ENCODE results near the gene DNM2.
"Not testable (repeated sequence)": the region's sequence is repeated elsewhere in the genome, so short reads cannot be mapped to it uniquely, and the experiment has no call there.

Gene DNM2

GRCh38 chr19:10876459-10877240 lies 158.8 kb downstream of the DNM2 start:
- Histone ChIP-seq H3K4me1 (ENCODE audit: low read depth, poor library complexity, severe bottlenecking) (peaks cover 50% of the 10 kb centered on the region), H3K27ac (no peak overlapping the region)

DNA sequence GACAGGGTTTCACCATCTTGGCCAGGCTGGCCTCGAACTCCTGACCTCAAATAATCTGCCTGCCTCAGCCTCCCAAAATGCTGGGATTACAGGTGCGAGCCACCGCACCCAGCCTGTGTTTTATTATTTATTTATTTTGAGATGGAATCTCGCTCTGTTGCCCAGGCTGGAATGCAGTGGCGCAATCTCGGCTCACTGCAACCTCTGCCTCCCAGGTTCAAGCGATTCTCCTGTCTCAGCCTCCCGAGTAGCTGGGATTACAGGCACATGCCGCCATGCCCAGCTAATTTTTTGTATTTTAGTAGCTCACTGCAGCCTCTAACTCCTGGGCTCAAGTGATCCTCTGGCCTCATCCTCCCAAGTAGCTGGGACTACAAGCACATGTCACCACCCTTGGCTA lies 159.7 kb downstream of the DNM2 start:
- not testable (repeated sequence) for H3K27me3 ChIP-seq (ENCODE audit: insufficient read depth, low read depth); H2AFZ ChIP-seq (ENCODE audit: low read depth); H3K9ac ChIP-seq; H3K27ac ChIP-seq; H3K4me3 ChIP-seq (IDR thresholded peaks at IDR 0.05; ENCODE audit: insufficient read depth, low read depth, low read length); H4K20me1 ChIP-seq (ENCODE audit: insufficient read depth); H3K36me3 ChIP-seq (ENCODE audit: insufficient read depth)
- Histone ChIP-seq H3K4me2 (peak overlapping the region; percentile 47; the same call in 1 of the 2 replicates), H3K4me1 (ENCODE audit: low read depth, poor library complexity, severe bottlenecking) (peaks cover 50% of the 10 kb centered on the region), H3K79me2 (ENCODE audit: insufficient read depth, low read depth) (peaks cover 88% of the 10 kb centered on the region)

More at GRCh38 chr19:10876459-10877240, 158.8 kb downstream of the DNM2 start:
- no peak overlapping the region for H2AFZ ChIP-seq (ENCODE audit: low read depth)
- H3K27me3 ChIP-seq (ENCODE audit: insufficient read depth, low read depth): no peaks in the 10 kb centered on the region
- H4K20me1 ChIP-seq (ENCODE audit: insufficient read depth): no peaks in the 10 kb centered on the region
- H3K4me2 ChIP-seq: no peak overlapping the region
- no peak overlapping the region for H3K9ac ChIP-seq
- no peak overlapping the region for H3K4me3 ChIP-seq (IDR thresholded peaks at IDR 0.05; ENCODE audit: insufficient read depth, low read depth, low read length)
- H3K36me3 ChIP-seq (ENCODE audit: insufficient read depth): no peaks in the 10 kb centered on the region
- TF ChIP-seq, protein P1, sequence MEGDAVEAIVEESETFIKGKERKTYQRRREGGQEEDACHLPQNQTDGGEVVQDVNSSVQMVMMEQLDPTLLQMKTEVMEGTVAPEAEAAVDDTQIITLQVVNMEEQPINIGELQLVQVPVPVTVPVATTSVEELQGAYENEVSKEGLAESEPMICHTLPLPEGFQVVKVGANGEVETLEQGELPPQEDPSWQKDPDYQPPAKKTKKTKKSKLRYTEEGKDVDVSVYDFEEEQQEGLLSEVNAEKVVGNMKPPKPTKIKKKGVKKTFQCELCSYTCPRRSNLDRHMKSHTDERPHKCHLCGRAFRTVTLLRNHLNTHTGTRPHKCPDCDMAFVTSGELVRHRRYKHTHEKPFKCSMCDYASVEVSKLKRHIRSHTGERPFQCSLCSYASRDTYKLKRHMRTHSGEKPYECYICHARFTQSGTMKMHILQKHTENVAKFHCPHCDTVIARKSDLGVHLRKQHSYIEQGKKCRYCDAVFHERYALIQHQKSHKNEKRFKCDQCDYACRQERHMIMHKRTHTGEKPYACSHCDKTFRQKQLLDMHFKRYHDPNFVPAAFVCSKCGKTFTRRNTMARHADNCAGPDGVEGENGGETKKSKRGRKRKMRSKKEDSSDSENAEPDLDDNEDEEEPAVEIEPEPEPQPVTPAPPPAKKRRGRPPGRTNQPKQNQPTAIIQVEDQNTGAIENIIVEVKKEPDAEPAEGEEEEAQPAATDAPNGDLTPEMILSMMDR (conservative IDR thresholded peaks at IDR 0.05; ENCODE audit: low read depth, low read length): no peak
- H3K79me2 ChIP-seq (ENCODE audit: insufficient read depth, low read depth): peaks cover 87% of the 10 kb centered on the region

- Histone ChIP-seq H3K9ac (no peak overlapping the region), H3K4me1 (ENCODE audit: low read depth, poor library complexity, severe bottlenecking) (peaks cover 43% of the 10 kb centered on the region), H3K36me3 (ENCODE audit: insufficient read depth) (no peaks in the 10 kb centered on the region), H3K4me2 (peak overlapping the region; percentile 47), H3K79me2 (ENCODE audit: insufficient read depth, low read depth) (peaks cover 81% of the 10 kb centered on the region), H3K4me3 (IDR thresholded peaks at IDR 0.05; ENCODE audit: insufficient read depth, low read depth, low read length) (no peak overlapping the region), H2AFZ (ENCODE audit: low read depth) (no peak overlapping the region), H4K20me1 (ENCODE audit: insufficient read depth) (no peaks in the 10 kb centered on the region), H3K27me3 (ENCODE audit: insufficient read depth, low read depth) (no peaks in the 10 kb centered on the region), H3K27ac (peak overlapping the region; percentile 24; the same call in 1 of the 2 replicates)
- TF ChIP-seq, protein P1 (conservative IDR thresholded peaks at IDR 0.05; ENCODE audit: low read depth, low read length): no peak
Measured at GRCh38 chr19:10878253-10878652, 160.4 kb downstream of the DNM2 start.
